ENCODE measurements around the gene MTFR1L. TPM values are rescaled to one million over a fixed set of nuclear protein-coding genes. Genes with fewer than 3 reads are reported as not detected.

MTFR1L gene
- total RNA-seq, 1 donor from 2014 or later: 20.9 TPM

GRCh38 chr1:25861316-25862286 lies 41.8 kb downstream of the MTFR1L start:
- Histone ChIP-seq H3K27me3 (no peaks in the 10 kb centered on the region), H3K4me1 (peaks cover 5 to 7% of the 10 kb centered on the region in 2 donors), H3K27ac (no peak overlapping the region), H3K9me3 (no peaks in the 10 kb centered on the region), H3K4me3 (no peak overlapping the region), H3K36me3 (peaks cover 5 to 10% of the 10 kb centered on the region in 2 donors)
- TF ChIP-seq CTCF (IDR thresholded peaks at IDR 0.05): no peak
- intact Hi-C loops (cut with DNase I): no loop called here
- DNase-seq (ENCODE audit: low spot score in 2 of 2): no peak

GRCh38 chr1:25862785-25863485 lies 43.2 kb downstream of the MTFR1L start:
- Histone ChIP-seq H3K36me3 (peaks cover 5 to 10% of the 10 kb centered on the region in 2 donors), H3K4me3 (no peak overlapping the region), H3K9me3 (no peaks in the 10 kb centered on the region), H3K27me3 (no peaks in the 10 kb centered on the region), H3K27ac (no peak overlapping the region), H3K4me1 (peaks cover 5 to 7% of the 10 kb centered on the region in 2 donors)
- DNase-seq (ENCODE audit: low spot score in 2 of 2): no peak
- intact Hi-C loops (cut with DNase I): no loop called here
- no peak for TF ChIP-seq CTCF (IDR thresholded peaks at IDR 0.05)

GRCh38 chr1:25863486-25864262 lies 43.9 kb downstream of the MTFR1L start:
- no peaks in the 10 kb centered on the region for H3K9me3 ChIP-seq
- intact Hi-C loops (cut with DNase I): no loop called here
- H3K36me3 ChIP-seq: peaks cover 5 to 10% of the 10 kb centered on the region in 2 donors
- no peak overlapping the region for H3K27ac ChIP-seq
- H3K4me3 ChIP-seq: no peak overlapping the region
- TF ChIP-seq CTCF (IDR thresholded peaks at IDR 0.05): no peak
- peaks cover 5% of the 10 kb centered on the region in 2 donors for H3K4me1 ChIP-seq
- peak in 1 of 2 donors; percentile 40 for DNase-seq (ENCODE audit: low spot score in 2 of 2)
- no peaks in the 10 kb centered on the region for H3K27me3 ChIP-seq

DNA sequence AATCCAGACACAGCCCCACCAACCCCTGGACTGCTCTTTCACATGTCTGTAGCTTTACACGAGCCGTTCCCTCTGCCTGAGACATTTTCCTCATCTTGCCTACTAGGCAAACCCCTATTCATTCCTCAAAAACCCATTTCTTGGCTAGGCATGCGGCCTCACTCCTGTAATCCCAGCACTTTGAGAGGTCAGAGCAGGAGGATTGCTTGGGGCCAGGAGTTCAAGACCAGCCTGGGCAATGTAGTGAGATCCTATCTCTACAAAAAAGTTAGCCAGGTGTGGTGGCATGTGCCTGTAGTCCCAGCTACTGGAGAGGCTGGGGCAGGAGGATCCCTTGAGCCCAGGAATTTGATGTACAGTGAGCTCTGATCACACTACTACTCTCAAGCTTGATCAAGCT lies 44.7 kb downstream of the MTFR1L start:
- Histone ChIP-seq H3K27me3 (no peaks in the 10 kb centered on the region), H3K4me3 (no peak overlapping the region), H3K36me3 (peaks cover 5 to 10% of the 10 kb centered on the region in 2 donors), H3K27ac (no peak overlapping the region), H3K9me3 (no peaks in the 10 kb centered on the region), H3K4me1 (no peaks in the 10 kb centered on the region)
- intact Hi-C loops (cut with DNase I): no loop called here
- no peak for TF ChIP-seq CTCF (IDR thresholded peaks at IDR 0.05)
- DNase-seq (ENCODE audit: low spot score in 2 of 2): peak in 1 of 2 donors; percentile 37

DNA sequence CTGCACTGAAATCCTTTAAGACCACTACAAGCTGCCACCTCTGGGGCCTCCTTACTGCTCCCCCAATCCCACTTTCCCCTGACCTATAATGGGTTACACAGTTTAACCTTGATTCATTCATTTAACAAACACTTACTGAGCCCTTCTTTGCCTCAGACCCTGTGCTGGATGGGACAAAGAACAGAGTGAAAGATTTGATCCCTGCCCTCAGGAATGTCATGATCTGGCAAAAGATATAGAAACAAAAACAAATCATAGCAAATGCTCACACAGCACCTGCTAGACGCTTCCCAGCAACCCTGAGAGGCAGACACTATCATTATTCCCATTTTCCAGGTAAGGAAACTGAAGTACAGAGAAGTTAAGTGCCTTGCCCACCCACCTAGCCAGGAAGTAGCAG lies 46.5 kb downstream of the MTFR1L start:
- Histone ChIP-seq H3K4me3 (no peak overlapping the region), H3K27me3 (no peaks in the 10 kb centered on the region), H3K36me3 (peaks cover 5 to 10% of the 10 kb centered on the region in 2 donors), H3K9me3 (no peaks in the 10 kb centered on the region), H3K4me1 (no peaks in the 10 kb centered on the region), H3K27ac (no peak overlapping the region)
- TF ChIP-seq CTCF (IDR thresholded peaks at IDR 0.05): no peak
- intact Hi-C loops (cut with DNase I): no loop called here
- no peak for DNase-seq (ENCODE audit: low spot score in 2 of 2)

Data from ascending aorta (tissue), 2 donors.